SU-DHL-6 (cell line): ENCODE data around the gene WIPF1.

Experiments
- H2AFZ ChIP-seq: fragments of 200-600 bp; sonication (generic); 2 replicates; pipeline ENCODE4 v1.6.1; 2014; ENCODE audit warnings: low read depth, mild to moderate bottlenecking, moderate library complexity, mixed read lengths, antibody characterized with exemption, low read length; ENCODE audit not compliant: severe bottlenecking
- H3F3A ChIP-seq: fragments of 200-600 bp; shearing (Covaris generic); 2 replicates; pipeline ENCODE4 v1.6.0; 2016; ENCODE audit warnings: antibody characterized with exemption, mild to moderate bottlenecking; ENCODE audit not compliant: insufficient read depth
- H3K27ac ChIP-seq: fragments of 200-600 bp; sonication (generic); 2 replicates; pipeline ENCODE4 v1.5.1; 2016; ENCODE audit warnings: low read depth, mild to moderate bottlenecking, low read length, moderate library complexity, mixed read lengths
- H3K27me3 ChIP-seq: fragments of 200-600 bp; sonication (generic), shearing (Covaris generic); 2 replicates; pipeline ENCODE4 v1.6.0; 2014; ENCODE audit warnings: mild to moderate bottlenecking, low read length
- H3K36me3 ChIP-seq: fragments of 200-600 bp; sonication (generic); 2 replicates; pipeline ENCODE4 v1.6.1; 2014; ENCODE audit warnings: mild to moderate bottlenecking, low read length, mixed read lengths
- H3K4me2 ChIP-seq: fragments of 300-600, 200-600 bp; shearing (Covaris generic), sonication (generic); 2 replicates; pipeline ENCODE4 v1.6.0; 2014; ENCODE audit warnings: low read length, low read depth, mild to moderate bottlenecking; ENCODE audit not compliant: poor library complexity, severe bottlenecking
- H3K4me3 ChIP-seq: fragments of 200-600 bp; sonication (generic); 2 replicates; pipeline ENCODE4 v1.5.1; 2014; ENCODE audit warnings: antibody characterized with exemption, low read length, mild to moderate bottlenecking, mixed read lengths; ENCODE audit not compliant: insufficient read depth, poor library complexity, severe bottlenecking
- H3K79me2 ChIP-seq: fragments of 200-600 bp; sonication (generic); 2 replicates; pipeline ENCODE4 v1.6.1; 2014; ENCODE audit warnings: mild to moderate bottlenecking, low read length, moderate library complexity; ENCODE audit not compliant: insufficient read depth
- H3K9ac ChIP-seq: fragments of 200-600 bp; sonication (generic); 2 replicates; pipeline ENCODE4 v1.7.0; 2014; ENCODE audit warnings: mild to moderate bottlenecking, low read length
- H3K9me2 ChIP-seq: fragments of 200-600 bp; sonication (generic); replicated peaks from 2 replicates; pipeline ENCODE4 v1.6.1; 2014; ENCODE audit warnings: low read length; ENCODE audit not compliant: insufficient read depth
- H3K9me3 ChIP-seq: fragments of 200-600 bp; sonication (generic); 2 replicates; pipeline ENCODE4 v1.6.1; 2014; ENCODE audit warnings: low read length, mixed read lengths; ENCODE audit not compliant: insufficient read depth
- H4K20me1 ChIP-seq: fragments of 200-600 bp; sonication (generic); 2 replicates; pipeline ENCODE4 v1.6.1; 2014; ENCODE audit warnings: low read depth, mild to moderate bottlenecking, antibody characterized with exemption, low read length, moderate library complexity, mixed read lengths
- EZH2phosphoT487 ChIP-seq: fragments of 200-600 bp; sonication (generic), shearing (Covaris generic); conservative IDR thresholded peaks from 2 replicates; pipeline ENCODE4 v1.6.1; 2018; ENCODE audit warnings: mild to moderate bottlenecking, antibody characterized with exemption, low read length, moderate library complexity, mixed read lengths
- TF ChIP-seq, protein P1 (sequence below): fragments of 200-600 bp; sonication (generic); IDR thresholded peaks from one replicate; pipeline ENCODE4 v1.5.1; 2017; ENCODE audit warnings: antibody characterized with exemption, mild to moderate bottlenecking, low read length, moderate library complexity; ENCODE audit not compliant: insufficient read depth, poor library complexity, severe bottlenecking

Gene WIPF1

DNA sequence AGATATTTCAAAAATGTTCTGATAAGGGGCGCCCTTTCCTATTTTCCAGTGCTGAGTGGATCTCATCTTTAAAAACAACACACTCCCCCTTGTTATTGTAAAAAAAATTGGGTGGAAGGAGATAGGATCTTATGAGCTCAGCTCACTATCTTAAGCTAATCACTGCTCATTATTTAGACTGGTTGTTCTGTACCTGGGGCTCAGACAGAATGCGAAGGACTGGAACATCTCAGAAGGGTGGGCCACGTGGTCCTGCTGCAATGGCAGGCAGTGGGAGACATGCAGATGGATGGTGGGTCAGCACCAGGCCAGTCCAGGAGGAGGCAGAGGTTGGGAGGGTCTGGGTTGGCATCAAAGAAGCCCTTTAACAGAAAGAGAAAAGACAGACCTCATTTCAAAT is 62.5 kb downstream of the WIPF1 start:
- no peaks in the 10 kb centered on the region for H3K9me3 ChIP-seq
- H3K27me3 ChIP-seq: no peaks in the 10 kb centered on the region
- no peak overlapping the region for H3K4me3 ChIP-seq
- no peak overlapping the region for H3K9ac ChIP-seq
- no peaks in the 10 kb centered on the region for H3F3A ChIP-seq
- no peak for TF ChIP-seq EZH2phosphoT487
- TF ChIP-seq, protein P1, sequence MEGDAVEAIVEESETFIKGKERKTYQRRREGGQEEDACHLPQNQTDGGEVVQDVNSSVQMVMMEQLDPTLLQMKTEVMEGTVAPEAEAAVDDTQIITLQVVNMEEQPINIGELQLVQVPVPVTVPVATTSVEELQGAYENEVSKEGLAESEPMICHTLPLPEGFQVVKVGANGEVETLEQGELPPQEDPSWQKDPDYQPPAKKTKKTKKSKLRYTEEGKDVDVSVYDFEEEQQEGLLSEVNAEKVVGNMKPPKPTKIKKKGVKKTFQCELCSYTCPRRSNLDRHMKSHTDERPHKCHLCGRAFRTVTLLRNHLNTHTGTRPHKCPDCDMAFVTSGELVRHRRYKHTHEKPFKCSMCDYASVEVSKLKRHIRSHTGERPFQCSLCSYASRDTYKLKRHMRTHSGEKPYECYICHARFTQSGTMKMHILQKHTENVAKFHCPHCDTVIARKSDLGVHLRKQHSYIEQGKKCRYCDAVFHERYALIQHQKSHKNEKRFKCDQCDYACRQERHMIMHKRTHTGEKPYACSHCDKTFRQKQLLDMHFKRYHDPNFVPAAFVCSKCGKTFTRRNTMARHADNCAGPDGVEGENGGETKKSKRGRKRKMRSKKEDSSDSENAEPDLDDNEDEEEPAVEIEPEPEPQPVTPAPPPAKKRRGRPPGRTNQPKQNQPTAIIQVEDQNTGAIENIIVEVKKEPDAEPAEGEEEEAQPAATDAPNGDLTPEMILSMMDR: no peak
- H4K20me1 ChIP-seq: no peaks in the 10 kb centered on the region
- no peaks in the 10 kb centered on the region for H3K79me2 ChIP-seq
- H3K9me2 ChIP-seq: no peaks in the 10 kb centered on the region
- no peaks in the 10 kb centered on the region for H3K36me3 ChIP-seq
- no peak overlapping the region for H3K27ac ChIP-seq
- H2AFZ ChIP-seq: no peak overlapping the region
- no peak overlapping the region for H3K4me2 ChIP-seq

DNA sequence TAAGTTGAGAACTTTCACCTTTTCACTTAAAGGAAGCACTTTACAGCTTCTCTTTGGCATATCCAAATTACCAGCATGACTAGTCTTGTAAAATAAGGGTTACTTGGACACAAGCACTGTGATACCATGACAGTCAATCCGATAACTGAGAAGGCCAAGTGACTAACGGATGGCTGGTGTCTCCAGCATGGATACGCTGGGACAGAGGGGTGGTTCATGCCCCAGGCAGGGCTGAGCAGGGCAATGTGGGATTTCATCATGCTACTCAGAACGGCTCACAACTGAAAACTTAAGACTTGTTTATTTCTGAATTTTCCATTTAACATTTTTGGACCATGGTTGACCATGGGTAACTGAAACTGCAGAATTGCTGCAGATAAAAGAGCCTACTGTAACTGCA is 67.7 kb downstream of the WIPF1 start:
- Histone ChIP-seq H3K79me2 (no peaks in the 10 kb centered on the region), H3K27me3 (no peaks in the 10 kb centered on the region), H3K4me3 (no peak overlapping the region), H3K9me2 (no peaks in the 10 kb centered on the region), H3K9ac (no peak overlapping the region), H3K27ac (no peak overlapping the region), H3K9me3 (no peaks in the 10 kb centered on the region), H3K4me2 (no peak overlapping the region), H2AFZ (no peak overlapping the region), H3K36me3 (no peaks in the 10 kb centered on the region), H3F3A (no peaks in the 10 kb centered on the region), H4K20me1 (no peaks in the 10 kb centered on the region)
- TF ChIP-seq, protein P1: no peak
- no peak for TF ChIP-seq EZH2phosphoT487

DNA sequence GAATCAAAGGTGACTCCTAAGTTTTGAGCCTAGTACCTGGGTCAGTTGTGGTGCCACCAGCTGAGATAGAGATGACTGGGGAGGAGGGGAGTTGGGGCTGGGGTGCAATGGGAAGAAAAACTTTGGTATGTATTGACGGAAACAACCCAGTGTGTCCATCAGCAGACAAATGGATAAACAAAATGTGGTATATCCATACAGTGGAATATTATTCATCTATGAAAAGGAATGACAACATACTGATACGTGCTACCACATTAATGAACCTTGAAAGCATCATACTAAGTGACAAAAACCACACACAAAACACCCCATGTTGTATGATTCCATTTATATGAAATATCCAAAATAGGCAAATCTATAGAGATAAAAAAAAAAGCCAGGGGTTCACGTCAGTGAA is 69.6 kb downstream of the WIPF1 start:
- no peak overlapping the region for H3K4me2 ChIP-seq
- no peak overlapping the region for H3K4me3 ChIP-seq
- no peaks in the 10 kb centered on the region for H3K9me3 ChIP-seq
- H3K9me2 ChIP-seq: no peaks in the 10 kb centered on the region
- no peak overlapping the region for H3K9ac ChIP-seq
- H3F3A ChIP-seq: no peaks in the 10 kb centered on the region
- H3K79me2 ChIP-seq: no peaks in the 10 kb centered on the region
- H2AFZ ChIP-seq: no peak overlapping the region
- H4K20me1 ChIP-seq: no peaks in the 10 kb centered on the region
- no peak overlapping the region for H3K27ac ChIP-seq
- TF ChIP-seq, protein P1: no peak
- TF ChIP-seq EZH2phosphoT487: no peak
- no peaks in the 10 kb centered on the region for H3K27me3 ChIP-seq
- no peaks in the 10 kb centered on the region for H3K36me3 ChIP-seq
